ENCODE results near the gene SKI.

Gene SKI

DNA sequence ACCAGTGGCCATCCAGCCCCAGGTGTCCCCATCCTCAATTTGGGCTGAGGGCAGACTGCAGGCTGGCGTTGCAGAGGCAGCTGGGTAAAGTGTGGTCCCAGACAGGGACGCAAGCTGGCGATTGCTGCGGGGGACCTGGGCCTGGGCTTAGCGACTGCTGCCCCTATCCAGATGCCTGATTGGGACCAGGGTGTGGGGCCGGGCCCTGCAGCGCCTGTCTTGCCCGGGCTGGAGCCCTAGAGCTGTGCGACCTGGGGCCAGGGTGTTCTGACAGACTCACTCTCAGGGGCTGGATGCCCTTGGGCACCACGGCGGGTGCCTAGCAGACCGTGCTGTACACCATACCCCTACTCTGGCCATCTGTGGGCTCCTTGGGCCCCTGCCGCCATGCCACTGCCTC, 17.3 kb upstream of the SKI start:
- DNase-seq: no peak

DNA sequence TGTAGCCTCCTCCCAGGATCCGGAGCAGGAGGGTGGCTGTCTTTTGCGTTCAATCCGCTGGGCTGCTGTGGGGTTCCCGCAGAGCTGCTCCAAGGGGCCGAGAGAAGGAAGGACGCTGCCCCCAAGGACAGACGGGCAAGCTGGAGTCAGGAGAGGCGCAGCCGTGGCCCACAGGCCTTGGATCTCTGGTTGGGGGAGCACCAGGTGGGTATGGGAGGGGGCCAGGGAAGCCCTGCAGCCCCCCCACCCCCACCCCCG, 15.9 kb upstream of the SKI start:
- no peak for DNase-seq

DNA sequence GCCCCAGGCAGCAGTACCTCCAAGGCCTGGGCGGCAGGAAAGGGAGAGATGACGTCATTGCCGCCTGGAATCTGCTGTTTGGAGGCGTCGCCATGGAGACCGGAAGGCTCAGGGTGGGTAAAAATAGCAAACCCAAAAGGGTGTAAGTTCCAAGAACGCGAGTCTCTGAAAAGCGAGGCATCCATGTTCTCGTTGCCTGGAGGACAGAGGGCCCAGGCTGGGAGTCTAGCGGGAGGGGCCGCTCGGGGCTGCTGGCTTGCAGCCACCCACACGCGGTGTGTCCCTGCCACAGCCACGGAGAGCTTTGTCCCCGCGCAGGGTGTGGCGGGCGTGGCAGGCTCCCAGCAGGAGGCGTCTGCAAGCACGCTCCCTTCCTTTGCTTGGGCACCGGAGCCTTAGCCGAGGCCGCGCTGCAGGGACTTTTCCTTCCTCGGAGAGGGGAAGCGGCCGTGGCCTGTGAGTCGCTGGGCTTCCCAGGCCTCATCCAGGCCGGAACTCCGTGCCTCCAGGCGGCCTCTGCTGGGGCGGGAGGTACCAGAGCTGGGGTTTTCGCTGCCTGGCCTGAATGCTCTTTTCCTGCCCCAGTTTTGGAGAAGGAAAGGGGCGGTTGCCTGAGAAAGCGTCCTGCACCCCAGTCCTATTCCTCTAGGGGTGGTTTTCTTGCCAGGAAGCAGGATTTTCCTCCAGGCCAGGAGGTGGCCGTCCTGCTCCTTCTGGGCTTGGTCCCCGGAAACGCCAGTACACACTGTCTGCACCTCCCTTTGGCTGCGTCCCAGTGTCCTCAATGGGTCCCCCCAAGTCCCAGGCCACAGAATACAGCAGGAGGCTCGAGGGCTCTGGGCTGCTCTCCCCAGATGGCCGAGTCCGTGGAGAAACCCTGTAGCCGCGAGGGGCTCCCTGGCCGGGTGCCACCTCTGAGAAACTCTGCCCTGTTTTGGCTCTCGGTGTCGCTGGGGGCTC, 15.3 kb upstream of the SKI start:
- no peak for DNase-seq

DNA sequence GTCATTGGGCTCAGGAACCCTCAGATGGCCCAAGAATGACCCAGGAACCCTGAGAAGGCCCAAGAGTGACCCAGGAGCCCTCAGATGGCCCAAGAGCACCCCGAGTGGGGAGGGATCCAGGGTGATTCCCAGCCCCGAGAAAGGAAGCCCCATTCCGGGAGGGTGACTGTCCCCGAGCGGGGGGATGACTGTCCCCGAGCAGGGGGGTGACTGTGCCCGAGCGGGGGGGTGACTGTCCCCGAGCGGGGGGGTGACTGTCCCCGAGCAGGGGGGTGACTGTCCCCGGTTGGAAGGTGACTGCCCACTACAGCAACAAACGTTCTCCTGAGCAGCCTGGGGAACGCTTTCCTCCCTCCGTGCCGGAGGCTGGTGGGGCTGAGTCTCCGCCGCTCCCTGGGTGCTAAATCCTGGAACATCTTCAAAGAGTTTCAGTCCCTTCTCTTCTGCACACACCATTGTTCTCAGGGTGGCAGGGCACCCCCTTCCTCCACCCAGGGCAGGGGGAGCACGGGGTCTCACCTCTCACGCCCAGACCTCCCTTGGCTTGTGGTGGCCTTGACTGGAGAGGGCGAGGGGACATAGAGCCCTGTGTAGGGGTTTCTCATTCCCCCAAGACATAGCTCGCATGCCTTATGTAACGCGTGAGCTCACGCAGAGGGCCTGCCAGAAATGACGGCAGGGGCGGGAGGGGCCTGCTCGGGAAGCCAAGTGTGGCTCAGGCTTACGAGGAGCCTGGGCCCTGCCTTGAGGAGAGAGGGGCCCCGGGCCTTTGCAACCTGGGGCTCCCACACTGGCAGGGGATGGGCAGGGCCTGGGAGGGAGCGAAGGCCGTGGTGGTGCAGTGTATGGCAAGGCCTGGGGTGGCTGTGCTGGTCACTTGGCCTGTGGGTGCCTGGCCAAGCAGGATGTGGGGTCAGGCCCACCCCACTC, 14.3 kb upstream of the SKI start:
- DNase-seq: no peak

DNA sequence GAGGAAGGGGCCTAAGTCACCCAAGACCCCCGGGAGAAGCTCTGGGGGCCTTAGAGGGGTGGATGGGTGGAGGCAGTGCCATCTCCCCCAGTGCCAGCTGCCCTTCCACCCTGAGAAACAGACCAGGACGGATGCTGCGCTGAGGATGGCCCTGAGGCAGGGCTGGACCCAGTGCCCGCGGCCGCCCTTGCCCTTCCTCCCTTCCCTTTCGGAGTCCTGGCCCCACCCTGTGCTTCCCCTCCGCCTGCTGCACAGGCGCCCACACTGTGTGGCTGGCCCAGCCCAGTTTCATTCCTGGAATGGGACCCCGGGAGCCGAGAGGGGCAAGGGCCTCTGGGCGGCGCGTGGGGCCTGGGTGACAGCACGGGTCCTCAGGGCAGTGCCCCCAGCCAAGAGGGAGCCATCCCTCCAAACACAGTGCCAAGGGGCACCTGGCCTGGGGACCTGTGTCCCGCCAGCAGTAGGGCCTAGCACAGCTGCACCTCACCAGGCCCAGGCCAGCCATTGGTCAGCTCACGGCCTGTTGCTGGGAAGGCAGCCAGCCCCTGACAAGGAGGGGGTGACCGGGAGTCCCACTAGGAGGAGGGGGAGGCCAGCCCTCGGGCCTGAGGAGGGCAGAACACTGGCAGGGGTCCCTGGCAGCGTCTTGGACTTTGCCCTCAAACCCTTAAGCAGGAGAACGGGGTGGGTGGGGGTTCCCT, 13.4 kb upstream of the SKI start:
- DNase-seq: no peak

DNA sequence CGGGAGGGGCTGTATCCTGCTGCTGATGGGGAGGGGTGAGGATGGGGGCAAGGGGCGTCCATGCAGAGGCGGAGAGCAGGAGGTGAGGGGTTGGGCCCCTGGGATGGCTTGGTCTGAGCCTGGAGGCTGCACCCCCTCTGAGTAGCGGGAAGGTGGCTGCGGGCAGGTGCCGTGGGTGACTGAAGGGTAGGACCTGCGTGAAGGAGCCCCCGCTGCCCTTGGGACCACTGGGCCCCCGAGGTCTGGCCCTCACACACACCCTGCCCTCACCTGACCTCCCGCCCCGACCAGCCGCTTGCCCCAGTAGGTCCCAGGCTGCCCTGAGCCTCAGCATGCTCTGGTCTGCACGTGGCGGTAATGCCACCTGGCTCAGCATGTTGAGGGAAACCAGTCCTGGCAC, 12.8 kb upstream of the SKI start:
- no peak for DNase-seq

DNA sequence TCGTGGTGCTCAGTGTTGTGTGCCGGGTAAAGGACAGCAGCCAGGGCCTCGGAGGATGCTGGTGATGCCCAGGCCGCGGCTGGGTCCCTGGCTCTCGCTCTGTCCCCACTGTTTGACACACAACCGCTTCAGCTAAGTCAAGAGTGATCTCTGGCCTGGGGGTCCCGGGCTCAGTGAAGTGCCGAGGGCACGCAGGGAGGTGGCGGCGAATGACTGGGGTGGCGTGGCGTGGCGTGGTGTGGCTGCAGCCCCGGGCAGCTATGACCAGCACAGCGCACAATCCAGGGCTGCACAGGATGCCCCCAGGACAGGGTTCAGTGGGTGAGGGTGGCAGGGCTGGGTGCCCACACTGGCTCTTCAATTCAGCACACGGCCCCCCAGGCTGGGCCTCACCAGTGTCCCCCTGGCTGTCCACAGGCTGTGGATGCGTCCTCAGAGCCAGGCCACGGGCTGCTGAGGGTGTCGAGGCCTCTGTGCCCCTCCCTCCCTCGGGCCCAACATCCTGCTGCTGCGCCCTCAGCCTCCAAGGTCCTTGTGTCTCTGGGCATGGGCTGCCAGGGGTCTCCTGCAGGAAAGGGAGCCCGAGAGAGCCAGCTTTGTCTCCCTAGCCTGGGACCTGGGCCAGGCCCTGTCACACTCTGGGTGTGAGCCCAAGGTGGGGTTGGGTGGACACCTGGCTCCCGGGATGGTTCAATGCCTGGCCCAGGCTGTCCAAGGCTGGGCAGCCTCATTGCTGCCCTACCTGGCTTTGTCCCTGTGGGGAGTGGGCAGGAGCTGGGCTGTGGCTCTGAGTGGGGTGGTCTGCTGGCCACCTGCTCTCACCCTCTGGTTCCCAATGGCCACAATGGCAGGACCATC, 12.0 kb upstream of the SKI start:
- no peak for DNase-seq

DNA sequence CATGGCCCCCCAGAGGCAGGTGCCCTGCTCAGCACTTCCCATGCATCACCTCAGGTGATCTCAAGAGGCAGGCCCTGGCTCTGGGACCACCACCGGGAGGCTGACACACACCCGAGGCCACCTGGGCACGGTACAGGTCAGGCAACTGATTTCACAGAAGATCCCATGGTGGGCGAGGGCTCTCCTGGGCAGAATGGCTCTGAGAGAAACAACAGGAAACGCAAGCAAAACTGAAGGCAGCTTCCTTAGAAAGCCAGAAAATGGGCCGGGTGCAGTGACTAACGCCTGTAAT, 11.4 kb upstream of the SKI start:
- no peak for DNase-seq

DNA sequence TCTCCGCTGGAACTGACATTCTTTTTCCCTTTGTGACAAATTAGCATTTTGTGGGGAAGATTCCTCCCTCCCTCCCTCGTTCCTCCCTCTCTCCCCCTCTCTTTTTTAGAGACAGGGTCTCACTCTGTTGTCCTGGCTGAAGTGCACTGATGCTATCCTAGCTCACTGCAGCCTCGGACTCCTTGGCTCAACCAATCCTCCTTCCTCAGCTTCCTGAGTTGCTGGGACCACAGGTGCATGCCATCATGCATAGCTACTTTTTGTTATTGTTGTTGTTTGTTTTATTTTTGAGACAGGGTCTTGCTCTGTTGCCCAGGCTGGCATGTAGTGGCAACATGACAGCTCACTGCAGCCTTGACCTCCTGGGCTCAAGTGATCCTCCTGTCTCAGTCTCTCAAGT, 6.8 kb upstream of the SKI start:
- DNase-seq: no peak

DNA sequence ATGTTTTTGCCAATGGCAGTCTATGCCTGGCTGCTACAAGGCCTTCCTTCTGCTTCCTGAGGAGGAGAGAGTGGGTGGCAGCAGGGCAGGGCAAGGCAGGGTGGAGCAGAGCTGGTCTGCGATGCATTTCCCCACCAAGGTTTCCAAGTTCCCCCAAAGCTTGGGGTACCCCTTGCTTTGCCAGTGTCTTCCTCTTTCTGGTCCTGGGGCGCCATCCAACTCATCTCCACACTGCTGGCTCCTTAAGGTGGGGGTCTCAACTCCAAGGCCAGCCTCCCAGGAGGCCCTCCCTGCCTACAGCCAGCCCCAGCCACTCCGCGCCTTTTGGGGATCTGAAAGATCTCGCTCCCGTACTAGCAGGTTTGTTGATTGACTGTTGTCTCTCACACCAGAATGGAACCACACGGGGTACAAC, 3.9 kb upstream of the SKI start:
- DNase-seq: no peak

DNA sequence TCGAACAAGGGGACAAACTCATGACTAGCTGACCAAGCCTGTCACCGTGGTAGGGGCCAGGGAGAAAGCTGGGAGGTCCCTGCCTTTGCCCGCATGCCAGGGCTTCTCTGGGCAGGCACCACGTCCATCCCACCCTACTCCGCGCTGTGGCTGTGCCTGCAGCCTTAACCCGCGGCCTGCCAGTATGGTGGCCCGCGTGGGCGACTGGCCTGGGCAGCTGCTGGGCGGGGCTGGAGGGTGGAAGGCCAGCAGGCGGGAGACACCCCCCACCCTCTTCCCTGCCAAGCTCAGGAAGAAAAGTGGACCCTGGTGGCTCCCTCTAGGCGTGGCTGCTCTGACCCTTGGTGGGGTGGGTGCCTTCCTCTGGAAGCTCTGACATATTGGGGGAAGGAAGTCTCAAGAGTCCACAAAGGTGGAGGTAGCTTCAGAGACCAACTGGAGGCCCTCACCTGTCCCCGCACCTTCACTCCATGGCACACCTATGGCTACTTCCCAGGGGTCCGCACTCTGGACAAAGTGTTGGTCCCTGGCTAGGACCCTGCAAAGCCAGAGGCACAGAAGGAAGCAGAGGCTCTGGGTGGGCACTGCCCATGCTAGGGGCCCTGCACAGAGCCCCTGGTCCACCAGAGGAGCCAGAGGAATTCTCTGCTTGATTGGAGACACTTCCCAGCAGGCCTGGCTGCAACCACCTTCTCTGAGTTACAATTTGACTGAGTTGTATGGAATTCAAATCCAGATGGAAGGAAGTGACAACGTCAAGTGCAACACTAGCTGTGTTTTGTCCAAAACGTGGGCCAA, 3.3 kb upstream of the SKI start:
- no peak for DNase-seq

DNA sequence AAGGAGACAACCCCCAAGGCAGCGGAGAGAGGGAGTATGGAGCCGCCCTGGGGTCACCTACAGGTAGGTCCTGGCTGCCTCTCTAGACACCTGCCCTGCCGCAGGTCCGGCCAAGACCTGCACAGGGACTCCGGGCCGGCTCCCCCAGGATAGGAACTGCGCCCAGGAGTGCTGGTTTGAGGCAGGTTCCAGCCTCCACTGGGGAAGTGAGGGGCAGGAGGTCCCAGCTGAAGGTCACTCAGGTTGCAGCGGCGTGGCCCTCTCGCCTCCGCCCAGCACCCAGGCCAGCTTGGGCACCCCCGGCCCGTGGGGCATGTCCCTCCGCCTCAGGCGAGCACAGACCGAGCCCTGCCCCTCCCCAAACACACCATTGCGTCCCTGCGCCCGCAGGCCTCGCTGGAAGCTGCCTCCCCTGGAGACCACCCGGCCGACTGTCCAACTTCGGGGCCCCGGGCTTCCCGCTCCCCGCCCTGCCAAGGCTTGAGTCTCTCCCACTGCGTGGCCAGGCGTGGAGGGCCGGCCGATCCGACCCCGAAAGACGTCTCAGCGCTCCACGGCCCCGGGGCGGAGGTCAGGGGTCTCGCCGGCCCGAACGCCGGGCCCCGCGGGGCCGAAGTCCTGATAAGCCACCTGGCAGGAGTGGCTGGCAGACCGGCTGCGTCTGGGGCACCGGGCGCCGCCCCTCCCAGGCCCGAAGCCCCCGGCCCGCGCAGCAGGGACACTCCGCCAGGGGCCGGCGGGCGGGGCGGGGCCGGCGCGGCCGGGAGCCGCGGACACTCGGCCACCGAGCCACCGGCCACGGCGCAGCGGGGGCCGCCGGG, 1.4 kb upstream of the SKI start:
- no peak for DNase-seq

DNA sequence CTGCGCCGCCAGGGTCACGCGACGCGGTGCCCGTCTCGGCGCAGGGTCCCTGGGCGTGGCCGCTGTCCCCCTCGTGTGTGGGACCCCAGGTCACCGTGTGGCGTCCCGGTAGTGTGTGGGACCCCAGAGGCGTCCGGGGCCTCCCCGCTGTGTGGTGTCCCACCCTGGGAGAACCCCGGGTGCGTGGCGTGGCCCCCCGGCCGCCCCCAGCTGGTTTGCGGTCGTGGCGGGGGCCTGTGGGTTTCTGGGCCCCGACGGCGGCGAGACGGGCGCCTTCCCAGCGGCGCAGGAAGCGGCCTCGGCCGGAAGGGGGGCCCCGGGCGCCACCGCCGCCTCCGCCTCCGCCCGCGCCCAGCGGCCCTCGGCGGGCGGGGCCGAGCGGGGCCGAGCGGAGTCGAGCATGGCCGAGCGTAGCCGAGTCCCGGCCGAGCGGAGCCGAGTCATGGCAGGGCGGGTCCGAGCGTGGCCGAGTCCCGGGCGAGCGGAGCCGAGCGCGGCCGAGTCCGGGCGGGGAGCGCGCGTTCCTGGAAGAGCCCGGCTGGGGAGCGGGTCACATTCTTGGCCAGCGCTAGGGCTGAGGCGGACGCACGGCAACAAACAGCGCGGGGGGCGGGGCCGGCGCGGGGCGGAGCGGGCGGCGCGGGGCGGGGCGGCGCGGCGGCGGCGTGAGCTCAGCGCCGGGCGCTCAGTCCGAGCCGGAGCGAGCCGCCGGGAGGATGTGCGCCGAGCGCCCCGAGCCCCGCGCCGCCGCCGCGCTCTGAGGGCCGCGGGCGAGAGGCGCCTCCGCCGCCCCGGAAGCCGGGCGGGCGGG, 568 bp upstream of the SKI start:
- DNase-seq: peak; percentile 93 to 95

DNA sequence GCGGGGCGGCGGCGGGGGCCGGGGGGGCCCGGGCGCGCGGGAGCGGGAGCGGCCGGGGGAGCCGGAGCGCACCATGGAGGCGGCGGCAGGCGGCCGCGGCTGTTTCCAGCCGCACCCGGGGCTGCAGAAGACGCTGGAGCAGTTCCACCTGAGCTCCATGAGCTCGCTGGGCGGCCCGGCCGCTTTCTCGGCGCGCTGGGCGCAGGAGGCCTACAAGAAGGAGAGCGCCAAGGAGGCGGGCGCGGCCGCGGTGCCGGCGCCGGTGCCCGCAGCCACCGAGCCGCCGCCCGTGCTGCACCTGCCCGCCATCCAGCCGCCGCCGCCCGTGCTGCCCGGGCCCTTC, 546 bp downstream of the SKI start:
- DNase-seq: no peak

DNA sequence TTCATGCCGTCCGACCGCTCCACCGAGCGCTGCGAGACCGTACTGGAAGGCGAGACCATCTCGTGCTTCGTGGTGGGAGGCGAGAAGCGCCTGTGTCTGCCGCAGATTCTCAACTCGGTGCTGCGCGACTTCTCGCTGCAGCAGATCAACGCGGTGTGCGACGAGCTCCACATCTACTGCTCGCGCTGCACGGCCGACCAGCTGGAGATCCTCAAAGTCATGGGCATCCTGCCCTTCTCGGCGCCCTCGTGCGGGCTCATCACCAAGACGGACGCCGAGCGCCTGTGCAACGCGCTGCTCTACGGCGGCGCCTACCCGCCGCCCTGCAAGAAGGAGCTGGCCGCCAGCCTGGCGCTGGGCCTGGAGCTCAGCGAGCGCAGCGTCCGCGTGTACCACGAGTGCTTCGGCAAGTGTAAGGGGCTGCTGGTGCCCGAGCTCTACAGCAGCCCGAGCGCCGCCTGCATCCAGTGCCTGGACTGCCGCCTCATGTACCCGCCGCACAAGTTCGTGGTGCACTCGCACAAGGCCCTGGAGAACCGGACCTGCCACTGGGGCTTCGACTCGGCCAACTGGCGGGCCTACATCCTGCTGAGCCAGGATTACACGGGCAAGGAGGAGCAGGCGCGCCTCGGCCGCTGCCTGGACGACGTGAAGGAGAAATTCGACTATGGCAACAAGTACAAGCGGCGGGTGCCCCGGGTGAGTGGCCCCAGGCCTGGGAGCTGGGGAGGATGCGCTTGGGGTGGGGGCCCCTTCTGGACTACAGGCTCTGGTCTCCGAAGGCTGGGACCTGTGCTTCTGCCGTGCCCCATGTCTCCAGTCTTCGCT, 1.1 kb downstream of the SKI start:
- DNase-seq: peak; percentile 26 to 52

DNA sequence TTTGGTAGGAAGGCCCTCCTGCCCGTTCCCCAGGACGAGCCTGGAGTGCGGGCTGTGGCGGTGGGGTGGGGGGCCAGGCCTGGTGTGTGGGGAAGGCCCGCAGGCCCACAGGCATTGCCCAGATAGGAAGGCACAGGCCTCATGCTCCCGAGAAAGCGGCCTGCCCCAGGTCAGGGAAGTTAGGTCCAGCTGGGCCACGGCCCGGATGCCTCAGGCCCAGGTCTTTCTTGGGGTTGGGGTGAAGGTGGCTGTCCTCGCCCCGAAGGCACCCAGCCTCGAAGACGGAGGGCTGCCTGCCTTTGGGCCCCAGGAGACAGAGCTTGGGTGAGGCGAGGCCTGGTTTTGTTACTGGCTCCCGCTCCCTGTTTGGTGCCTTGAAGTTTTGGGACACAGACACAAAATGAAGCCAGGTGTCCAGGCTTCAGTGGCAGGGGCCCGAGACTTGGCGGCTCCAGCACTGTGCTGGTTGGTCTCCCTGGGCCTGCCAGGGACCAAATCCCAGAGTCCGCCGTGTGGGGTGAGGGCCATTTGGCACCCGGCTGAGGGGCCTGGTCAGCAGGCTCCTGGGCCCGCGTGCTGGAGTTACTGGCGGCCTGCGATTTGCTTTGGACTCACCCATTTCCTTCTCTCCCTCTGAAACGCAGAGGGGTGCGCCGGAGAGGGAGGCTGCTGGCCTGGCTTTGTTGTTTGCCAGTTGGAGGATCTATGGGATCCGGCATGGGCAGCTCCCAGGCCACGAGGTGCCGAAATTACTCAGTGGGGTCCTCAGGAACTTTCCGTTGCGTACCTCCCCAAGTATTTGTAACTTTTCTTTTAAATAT, 2.0 kb downstream of the SKI start:
- DNase-seq: no peak

DNA sequence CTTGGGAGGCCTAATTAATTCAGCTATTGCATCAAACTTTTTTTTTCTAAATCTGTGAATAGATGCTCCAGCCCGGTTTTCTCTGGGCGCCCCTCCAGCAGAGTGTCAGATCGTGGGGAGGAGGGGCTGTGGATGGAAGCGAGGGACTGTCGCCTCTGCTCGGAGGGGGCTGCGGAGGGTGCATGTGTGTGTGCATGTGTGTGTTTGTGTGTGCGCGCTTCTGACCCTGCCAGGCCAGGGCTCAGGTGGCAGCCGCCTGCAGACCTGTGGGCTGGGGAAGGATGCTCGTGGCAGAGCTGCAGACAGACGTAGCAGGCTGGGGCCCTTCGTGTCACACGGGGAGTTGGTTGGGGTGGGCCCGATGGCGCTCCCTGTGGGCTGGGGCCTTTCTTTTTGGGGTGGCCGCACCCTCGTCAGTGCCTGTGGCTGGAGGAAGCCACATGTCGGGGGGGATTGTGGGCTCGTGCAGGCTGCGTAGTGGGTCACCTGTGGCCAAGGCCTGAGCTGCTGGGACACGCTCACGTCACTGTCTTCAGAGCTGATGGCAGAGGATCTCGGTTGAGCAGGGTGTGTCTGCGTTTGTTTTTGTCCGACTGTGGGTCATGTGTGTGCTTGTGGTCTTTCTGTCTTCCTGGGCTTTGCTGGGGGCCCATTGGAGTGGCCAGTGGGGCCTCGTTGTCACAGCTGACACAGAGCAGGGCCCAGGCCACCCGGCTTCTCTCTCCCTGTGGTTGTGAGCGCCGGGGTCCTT, 2.8 kb downstream of the SKI start:
- no peak for DNase-seq
